Muscle of leg (tissue), 11 donors: ENCODE data around the gene BMP7. TPM values are rescaled to one million over a fixed set of nuclear protein-coding genes. Genes with fewer than 3 reads are reported as not detected.

Experiments used
- DNase-seq: peaks from one replicate; pipeline ENCODE4 v3.0.0; 2013
- H3K27ac ChIP-seq: one replicate; pipeline ENCODE4 v1.5.1; 2013; ENCODE audit warnings: mild to moderate bottlenecking, low read length, control low read depth
- H3K27me3 ChIP-seq: one replicate; pipeline ENCODE4 v1.6.1; 2013; ENCODE audit warnings: low read length; ENCODE audit not compliant: control insufficient read depth, insufficient read depth
- H3K36me3 ChIP-seq: one replicate; pipeline ENCODE4 v1.6.1; 2013; ENCODE audit warnings: low read length; ENCODE audit not compliant: control insufficient read depth, insufficient read depth
- H3K4me1 ChIP-seq: one replicate; pipeline ENCODE4 v1.6.1; 2013; ENCODE audit warnings: low read length; ENCODE audit not compliant: control insufficient read depth, insufficient read depth
- H3K4me3 ChIP-seq: one replicate; pipeline ENCODE4 v1.5.1; 2013; ENCODE audit warnings: low read length, control low read depth
- H3K9me3 ChIP-seq: replicated peaks from 2 replicates; pipeline ENCODE4 v1.6.1; 2013; ENCODE audit warnings: low read depth, low read length; ENCODE audit not compliant: control insufficient read depth
- WGBS: methylation state at CpG from one replicate; pipeline ENCODE4 v1.1.5; 2013; ENCODE audit warnings: missing lambda C conversion rate; ENCODE audit not compliant: insufficient coverage; 5-methylcytosine and 5-hydroxymethylcytosine counted together
- polyA plus RNA-seq, 8 donors: library from polyadenylated mRNA; unstranded; fragments of 120-200 nt; gene quantifications; one replicate each; pipeline versions ENCODE4 v1.2.1 to v1.2.3, GENCODE V29; 2013; ENCODE audit warnings: inconsistent platforms in 1 of 8, low replicate concordance in 1 of 8; ENCODE audit not compliant: insufficient read length in 8 of 8, insufficient read depth in 1 of 8
- total RNA-seq: library from RNA; stranded (reverse); fragments of 120-200 nt; gene quantifications from one replicate; pipeline ENCODE4 v1.2.4, GENCODE V29; 2013

The BMP7 gene
- total and polyA plus RNA-seq, 9 donors: 3.7 to 11.3 (median 5.1) TPM

- Histone ChIP-seq H3K27me3 (peaks cover 7% of the 10 kb centered on the region), H3K4me3 (no peak overlapping the region), H3K4me1 (peaks cover 23% of the 10 kb centered on the region), H3K27ac (no peak overlapping the region), H3K36me3 (no peaks in the 10 kb centered on the region), H3K9me3 (no peaks in the 10 kb centered on the region)
- WGBS: 89% methylated on average over 13 of the region's 13 CpGs
- DNase-seq: no peak
Observed at GRCh38 chr20:57157106-57157691, 109.2 kb downstream of the BMP7 start.

GRCh38 chr20:57156011-57156729 is 110.3 kb downstream of the BMP7 start:
- Histone ChIP-seq H3K27ac (no peak overlapping the region), H3K27me3 (peaks cover 7% of the 10 kb centered on the region), H3K4me1 (peaks cover 16% of the 10 kb centered on the region), H3K4me3 (no peak overlapping the region), H3K36me3 (no peaks in the 10 kb centered on the region), H3K9me3 (no peaks in the 10 kb centered on the region)
- DNase-seq: peak; percentile 62
- 59% methylated on average over 16 of the region's 18 CpGs for WGBS

DNA sequence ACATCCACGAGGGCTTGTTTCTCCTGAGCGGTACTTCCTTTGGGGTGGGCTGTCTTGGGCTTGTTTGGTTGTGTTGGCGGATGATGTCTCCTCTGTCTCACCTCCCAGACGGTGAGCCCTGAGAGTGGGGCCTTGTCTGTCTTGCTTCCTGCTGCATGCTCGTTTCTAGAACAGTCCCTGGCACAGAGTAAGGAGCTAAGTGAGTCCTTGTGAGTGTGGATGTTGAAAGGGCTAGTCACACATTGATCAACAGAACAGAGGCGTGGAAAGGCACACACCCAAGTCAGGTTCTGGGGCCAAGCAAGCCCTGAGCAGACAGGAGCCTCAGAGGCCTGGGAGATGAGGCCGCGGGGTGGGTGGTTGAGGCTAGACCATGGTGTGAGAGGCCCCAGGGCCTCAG is 111.0 kb downstream of the BMP7 start:
- peaks cover 7% of the 10 kb centered on the region for H3K27me3 ChIP-seq
- peaks cover 16% of the 10 kb centered on the region for H3K4me1 ChIP-seq
- DNase-seq: no peak
- H3K4me3 ChIP-seq: no peak overlapping the region
- no peaks in the 10 kb centered on the region for H3K9me3 ChIP-seq
- WGBS: 82% methylated on average over 6 of the region's 8 CpGs
- H3K36me3 ChIP-seq: no peaks in the 10 kb centered on the region
- H3K27ac ChIP-seq: no peak overlapping the region

GRCh38 chr20:57153238-57153905 is 113.1 kb downstream of the BMP7 start:
- peaks cover 16% of the 10 kb centered on the region for H3K4me1 ChIP-seq
- WGBS: 62% methylated on average over 15 of the region's 18 CpGs
- H3K9me3 ChIP-seq: no peaks in the 10 kb centered on the region
- H3K4me3 ChIP-seq: no peak overlapping the region
- peaks cover 6% of the 10 kb centered on the region for H3K27me3 ChIP-seq
- DNase-seq: peak; percentile 18
- H3K36me3 ChIP-seq: no peaks in the 10 kb centered on the region
- no peak overlapping the region for H3K27ac ChIP-seq

DNA sequence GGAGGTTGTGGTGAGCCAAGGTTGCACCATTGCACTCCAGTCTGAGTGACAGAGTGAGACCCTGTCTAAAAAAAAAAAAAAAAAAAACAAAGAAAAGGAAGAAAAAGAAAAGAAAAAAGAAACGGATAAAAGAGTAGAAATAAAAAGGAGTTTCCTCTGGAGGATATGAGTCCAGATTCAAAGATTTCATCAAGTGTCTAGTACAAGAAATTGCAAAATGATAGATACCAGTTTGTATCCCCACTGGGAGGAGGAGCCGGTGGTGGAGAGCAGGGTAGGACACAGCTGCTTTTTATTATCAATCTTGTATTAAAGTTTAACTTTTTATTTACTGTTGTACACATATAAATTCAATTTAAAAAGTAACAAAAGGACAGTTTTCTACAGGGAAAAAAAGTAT is 113.9 kb downstream of the BMP7 start:
- peaks cover 10% of the 10 kb centered on the region for H3K27me3 ChIP-seq
- H3K27ac ChIP-seq: no peak overlapping the region
- no peak overlapping the region for H3K4me3 ChIP-seq
- DNase-seq: peak; percentile 39
- WGBS: no CpG with 5 or more reads among the region's 2 CpGs
- H3K36me3 ChIP-seq: no peaks in the 10 kb centered on the region
- H3K9me3 ChIP-seq: no peaks in the 10 kb centered on the region
- peaks cover 14% of the 10 kb centered on the region for H3K4me1 ChIP-seq

GRCh38 chr20:57150559-57150958 is 115.9 kb downstream of the BMP7 start:
- Histone ChIP-seq H3K27me3 (peaks cover 14% of the 10 kb centered on the region), H3K9me3 (no peaks in the 10 kb centered on the region), H3K27ac (no peak overlapping the region), H3K4me3 (no peak overlapping the region), H3K36me3 (no peaks in the 10 kb centered on the region), H3K4me1 (peaks cover 7% of the 10 kb centered on the region)
- no peak for DNase-seq
- WGBS: 57% methylated on average over 1 of the region's 1 CpG

DNA sequence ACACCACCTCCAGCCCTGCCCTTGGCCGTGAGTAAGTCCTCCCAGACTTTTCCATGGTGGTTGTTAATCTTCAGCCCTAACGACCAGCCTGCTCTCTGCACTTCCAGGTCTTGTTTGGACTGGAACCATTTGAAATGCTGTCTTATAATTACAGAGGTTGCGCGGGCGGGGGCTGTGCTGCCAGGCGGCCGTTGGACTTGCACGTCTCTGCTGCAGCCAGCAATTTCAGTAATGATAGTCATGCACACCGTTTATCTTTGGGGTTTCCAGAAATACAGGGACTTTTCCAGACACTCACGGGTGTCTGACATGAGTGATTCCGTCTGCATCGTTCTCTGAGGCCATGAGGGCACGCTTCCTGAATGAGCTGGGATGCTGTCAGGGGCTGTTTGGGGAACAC is 118.2 kb downstream of the BMP7 start:
- H3K4me3 ChIP-seq: no peak overlapping the region
- WGBS: 39% methylated on average over 11 of the region's 13 CpGs

GRCh38 chr20:57147185-57147584 is 119.3 kb downstream of the BMP7 start:
- Histone ChIP-seq H3K4me1 (no peaks in the 10 kb centered on the region), H3K27ac (no peak overlapping the region), H3K27me3 (peaks cover 21% of the 10 kb centered on the region), H3K9me3 (no peaks in the 10 kb centered on the region), H3K4me3 (no peak overlapping the region), H3K36me3 (no peaks in the 10 kb centered on the region)
- DNase-seq: no peak
- 44% methylated on average over 2 of the region's 5 CpGs for WGBS

More for the DNA sequence above, 118.2 kb downstream of the BMP7 start:
- Histone ChIP-seq H3K27me3 (peaks cover 19% of the 10 kb centered on the region), H3K9me3 (no peaks in the 10 kb centered on the region), H3K4me1 (peaks cover 2% of the 10 kb centered on the region), H3K27ac (no peak overlapping the region), H3K36me3 (no peaks in the 10 kb centered on the region)
- DNase-seq: no peak

DNA sequence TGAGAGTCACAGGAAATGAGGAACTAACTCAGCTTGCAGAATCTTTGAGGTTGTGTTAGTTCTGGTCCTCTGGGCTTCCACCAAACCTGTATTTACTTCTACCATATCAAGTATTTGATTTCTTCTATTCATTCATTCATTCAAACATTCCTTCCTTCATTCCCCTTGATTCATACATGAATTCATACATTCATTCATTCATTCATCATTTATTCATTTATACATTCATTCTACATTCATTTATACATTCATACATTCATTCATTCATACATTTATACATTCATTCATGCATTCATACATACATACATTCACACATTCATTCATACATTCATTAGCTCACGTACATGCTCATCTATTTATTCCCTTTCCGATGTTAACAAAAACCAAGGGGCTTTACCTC is 120.3 kb downstream of the BMP7 start:
- H3K27ac ChIP-seq: no peak overlapping the region
- H3K4me3 ChIP-seq: no peak overlapping the region
- no peak for DNase-seq
- WGBS: 96% methylated on average over 2 of the region's 2 CpGs
- H3K27me3 ChIP-seq: peaks cover 21% of the 10 kb centered on the region
- no peaks in the 10 kb centered on the region for H3K36me3 ChIP-seq
- H3K9me3 ChIP-seq: no peaks in the 10 kb centered on the region
- no peaks in the 10 kb centered on the region for H3K4me1 ChIP-seq

GRCh38 chr20:57145089-57145631 is 121.3 kb downstream of the BMP7 start:
- H3K9me3 ChIP-seq: no peaks in the 10 kb centered on the region
- H3K4me1 ChIP-seq: no peaks in the 10 kb centered on the region
- 77% methylated on average over 6 of the region's 8 CpGs for WGBS
- no peak for DNase-seq
- H3K27ac ChIP-seq: no peak overlapping the region
- H3K36me3 ChIP-seq: no peaks in the 10 kb centered on the region
- no peak overlapping the region for H3K4me3 ChIP-seq
- peaks cover 24% of the 10 kb centered on the region for H3K27me3 ChIP-seq
